ENCODE results near the gene RBMS3. TPM values are rescaled to one million over a fixed set of nuclear protein-coding genes. Genes with fewer than 3 reads are reported as not detected.

RBMS3 gene
- total and polyA plus RNA-seq, 2 of the 13 experiments (the other 11 are each of a cell fraction or from before 2014, with no cell fraction given), result not detected

DNA sequence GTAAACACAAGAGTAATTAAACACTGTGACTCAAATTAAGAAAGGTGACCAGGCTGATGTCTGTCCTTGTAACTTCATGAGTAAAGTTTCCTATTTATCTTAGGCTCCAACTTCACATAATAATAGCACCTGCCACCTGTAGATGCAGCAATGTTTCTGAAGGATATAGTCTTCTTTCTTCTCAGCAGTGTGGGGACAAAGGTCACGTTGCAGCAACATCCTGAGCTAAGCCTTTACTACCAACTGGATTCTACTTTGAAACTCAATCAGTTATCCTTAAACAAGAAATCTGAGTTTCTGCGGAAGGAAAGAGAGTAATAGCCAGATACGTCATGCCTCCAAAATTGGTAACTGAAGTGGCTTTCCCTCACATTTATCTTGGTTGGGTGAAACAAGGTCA is 253.1 kb downstream of the RBMS3 start:
- WGBS (ENCODE audit: low lambda C conversion rate), result 55% methylated on average over 3 of the region's 3 CpGs
- Histone ChIP-seq H3K27ac (ENCODE audit: extremely low read length, insufficient read depth, low read length) (no peak overlapping the region), H2AFZ (ENCODE audit: low read length) (no peak overlapping the region), H3K79me2 (ENCODE audit: insufficient read depth, low read length) (no peaks in the 10 kb centered on the region), H3K27me3 (ENCODE audit: control insufficient read depth in 1 of 2, insufficient read depth in 2 of 2, low read length in 2 of 2) (no peaks in the 10 kb centered on the region; a peak in 1 of 5 replicates), H3K9ac (ENCODE audit: insufficient read depth, low read depth, low read length) (no peak overlapping the region), H3K36me3 (replicated peaks in 1 of 2; ENCODE audit: control insufficient read depth in 1 of 2, insufficient read depth in 2 of 2, low read length in 2 of 2) (no peaks in the 10 kb centered on the region), H3K4me1 (ENCODE audit: insufficient read depth, low read length) (no peaks in the 10 kb centered on the region), H4K20me1 (ENCODE audit: insufficient read depth, low read length) (no peaks in the 10 kb centered on the region), H3K4me2 (ENCODE audit: low read depth, low read length) (no peak overlapping the region), H3K4me3 (replicated peaks in 1 of 3; ENCODE audit: insufficient read depth in 1 of 3, low read depth in 2 of 3, low read length in 3 of 3) (no peak overlapping the region), H3K9me3 (ENCODE audit: low read length) (no peaks in the 10 kb centered on the region)
- in situ Hi-C loops (cut with HindIII; ENCODE audit: extremely low pct_ligation_motif_present, low pct_unique_long_range_greater_than_20kb) (no loop called here), intact Hi-C loops (cut with micrococcal nuclease; ENCODE audit: unreplicated experiment) (no loop called here)
- DNase-seq (ENCODE audit: low spot score), result no peak
- ChIA-PET POLR2A (no interaction called here), CTCF (ENCODE audit: low intra/inter-chr PET ratio, low total read pairs) (no interaction called here)
- TF ChIP-seq ZNF432 (CRISPR knock-in tag; IDR thresholded peaks at IDR 0.05; ENCODE audit: borderline replicate concordance), result no peak
- no peak for TF ChIP-seq RXRA (CRISPR knock-in tag; IDR thresholded peaks at IDR 0.05)
- ATAC-seq, result no peak
- FAIRE-seq, result no peak
- no TSS peak for BruUV-seq (replicated peaks)

DNA sequence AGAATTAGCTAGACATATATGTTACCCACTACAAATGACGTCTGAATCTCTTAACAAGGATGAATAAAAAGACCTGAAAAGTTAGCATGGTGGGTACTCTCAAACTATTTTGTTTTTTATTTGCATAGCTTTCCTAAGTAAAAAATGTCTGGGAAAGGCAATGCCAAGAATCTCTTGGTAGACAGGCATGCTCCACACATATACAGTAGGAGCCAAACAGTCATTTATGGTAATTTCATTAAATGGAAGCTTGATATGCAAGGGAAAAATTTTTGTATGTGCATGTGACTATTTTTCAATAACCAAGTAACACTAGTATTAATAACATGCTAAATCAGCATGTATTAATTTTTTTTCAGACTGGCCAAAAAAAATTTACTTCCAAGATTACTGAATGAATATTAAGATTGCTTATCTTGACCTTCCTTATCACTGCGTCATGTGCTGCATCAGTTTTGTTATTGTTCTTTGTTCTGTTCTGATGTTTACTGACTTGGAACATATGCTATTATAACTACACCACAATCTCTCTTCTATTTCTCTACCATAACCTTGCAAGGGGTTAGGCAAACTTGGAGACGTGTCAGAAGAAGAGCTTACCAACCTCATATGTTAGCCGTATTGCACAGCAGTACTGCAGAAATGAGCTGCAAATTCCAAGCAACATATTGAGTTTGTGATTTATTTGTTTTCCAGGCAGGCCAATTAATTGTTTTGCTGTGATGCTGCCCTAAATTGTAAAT is 255.3 kb downstream of the RBMS3 start:
- no TSS peak for BruUV-seq (replicated peaks)
- H3K4me2 ChIP-seq (ENCODE audit: low read depth, low read length), result no peak overlapping the region
- no peak overlapping the region for H3K9ac ChIP-seq (ENCODE audit: insufficient read depth, low read depth, low read length)
- H3K4me1 ChIP-seq (ENCODE audit: insufficient read depth, low read length), result no peaks in the 10 kb centered on the region
- no peaks in the 10 kb centered on the region for H4K20me1 ChIP-seq (ENCODE audit: insufficient read depth, low read length)
- FAIRE-seq (no peak), ATAC-seq (no peak), DNase-seq (ENCODE audit: low spot score) (no peak)
- CTCF ChIA-PET (ENCODE audit: low intra/inter-chr PET ratio, low total read pairs), result no interaction called here
- no peak overlapping the region for H3K4me3 ChIP-seq (replicated peaks in 1 of 3; ENCODE audit: insufficient read depth in 1 of 3, low read depth in 2 of 3, low read length in 3 of 3)
- 33% methylated on average over 4 of the region's 4 CpGs for whole genome bisulfite sequencing (ENCODE audit: low lambda C conversion rate)
- no peak overlapping the region for H2AFZ ChIP-seq (ENCODE audit: low read length)
- H3K27me3 ChIP-seq (ENCODE audit: control insufficient read depth in 1 of 2, insufficient read depth in 2 of 2, low read length in 2 of 2), result no peaks in the 10 kb centered on the region; a peak in 1 of 5 replicates
- no peak overlapping the region for H3K27ac ChIP-seq (ENCODE audit: extremely low read length, insufficient read depth, low read length)
- no peaks in the 10 kb centered on the region for H3K79me2 ChIP-seq (ENCODE audit: insufficient read depth, low read length)
- no peaks in the 10 kb centered on the region for H3K9me3 ChIP-seq (ENCODE audit: low read length)
- POLR2A ChIA-PET, result no interaction called here
- H3K36me3 ChIP-seq (replicated peaks in 1 of 2; ENCODE audit: control insufficient read depth in 1 of 2, insufficient read depth in 2 of 2, low read length in 2 of 2), result no peaks in the 10 kb centered on the region
- intact Hi-C loops (cut with micrococcal nuclease; ENCODE audit: unreplicated experiment), result no loop called here
- in situ Hi-C loops (cut with HindIII; ENCODE audit: extremely low pct_ligation_motif_present, low pct_unique_long_range_greater_than_20kb), result no loop called here
- TF ChIP-seq ZSCAN30 (CRISPR knock-in tag; IDR thresholded peaks at IDR 0.05) (no peak), ZNF12 (CRISPR knock-in tag; IDR thresholded peaks at IDR 0.05) (no peak), ZNF24 (IDR thresholded peaks at IDR 0.05) (no peak), HNRNPL (IDR thresholded peaks at IDR 0.05; ENCODE audit: low read depth, low read length) (no peak), ZNF558 (CRISPR knock-in tag; IDR thresholded peaks at IDR 0.05; ENCODE audit: borderline replicate concordance) (no peak), KDM6A (CRISPR knock-in tag; IDR thresholded peaks at IDR 0.05; ENCODE audit: low read depth) (no peak), TAF1 (CRISPR knock-in tag; IDR thresholded peaks at IDR 0.05) (no peak)
- TF ChIP-seq, protein P1, sequence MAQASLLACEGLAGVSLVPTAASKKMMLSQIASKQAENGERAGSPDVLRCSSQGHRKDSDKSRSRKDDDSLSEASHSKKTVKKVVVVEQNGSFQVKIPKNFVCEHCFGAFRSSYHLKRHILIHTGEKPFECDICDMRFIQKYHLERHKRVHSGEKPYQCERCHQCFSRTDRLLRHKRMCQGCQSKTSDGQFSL (CRISPR knock-in tag; IDR thresholded peaks at IDR 0.05), result no peak
- TF ChIP-seq, protein P2, sequence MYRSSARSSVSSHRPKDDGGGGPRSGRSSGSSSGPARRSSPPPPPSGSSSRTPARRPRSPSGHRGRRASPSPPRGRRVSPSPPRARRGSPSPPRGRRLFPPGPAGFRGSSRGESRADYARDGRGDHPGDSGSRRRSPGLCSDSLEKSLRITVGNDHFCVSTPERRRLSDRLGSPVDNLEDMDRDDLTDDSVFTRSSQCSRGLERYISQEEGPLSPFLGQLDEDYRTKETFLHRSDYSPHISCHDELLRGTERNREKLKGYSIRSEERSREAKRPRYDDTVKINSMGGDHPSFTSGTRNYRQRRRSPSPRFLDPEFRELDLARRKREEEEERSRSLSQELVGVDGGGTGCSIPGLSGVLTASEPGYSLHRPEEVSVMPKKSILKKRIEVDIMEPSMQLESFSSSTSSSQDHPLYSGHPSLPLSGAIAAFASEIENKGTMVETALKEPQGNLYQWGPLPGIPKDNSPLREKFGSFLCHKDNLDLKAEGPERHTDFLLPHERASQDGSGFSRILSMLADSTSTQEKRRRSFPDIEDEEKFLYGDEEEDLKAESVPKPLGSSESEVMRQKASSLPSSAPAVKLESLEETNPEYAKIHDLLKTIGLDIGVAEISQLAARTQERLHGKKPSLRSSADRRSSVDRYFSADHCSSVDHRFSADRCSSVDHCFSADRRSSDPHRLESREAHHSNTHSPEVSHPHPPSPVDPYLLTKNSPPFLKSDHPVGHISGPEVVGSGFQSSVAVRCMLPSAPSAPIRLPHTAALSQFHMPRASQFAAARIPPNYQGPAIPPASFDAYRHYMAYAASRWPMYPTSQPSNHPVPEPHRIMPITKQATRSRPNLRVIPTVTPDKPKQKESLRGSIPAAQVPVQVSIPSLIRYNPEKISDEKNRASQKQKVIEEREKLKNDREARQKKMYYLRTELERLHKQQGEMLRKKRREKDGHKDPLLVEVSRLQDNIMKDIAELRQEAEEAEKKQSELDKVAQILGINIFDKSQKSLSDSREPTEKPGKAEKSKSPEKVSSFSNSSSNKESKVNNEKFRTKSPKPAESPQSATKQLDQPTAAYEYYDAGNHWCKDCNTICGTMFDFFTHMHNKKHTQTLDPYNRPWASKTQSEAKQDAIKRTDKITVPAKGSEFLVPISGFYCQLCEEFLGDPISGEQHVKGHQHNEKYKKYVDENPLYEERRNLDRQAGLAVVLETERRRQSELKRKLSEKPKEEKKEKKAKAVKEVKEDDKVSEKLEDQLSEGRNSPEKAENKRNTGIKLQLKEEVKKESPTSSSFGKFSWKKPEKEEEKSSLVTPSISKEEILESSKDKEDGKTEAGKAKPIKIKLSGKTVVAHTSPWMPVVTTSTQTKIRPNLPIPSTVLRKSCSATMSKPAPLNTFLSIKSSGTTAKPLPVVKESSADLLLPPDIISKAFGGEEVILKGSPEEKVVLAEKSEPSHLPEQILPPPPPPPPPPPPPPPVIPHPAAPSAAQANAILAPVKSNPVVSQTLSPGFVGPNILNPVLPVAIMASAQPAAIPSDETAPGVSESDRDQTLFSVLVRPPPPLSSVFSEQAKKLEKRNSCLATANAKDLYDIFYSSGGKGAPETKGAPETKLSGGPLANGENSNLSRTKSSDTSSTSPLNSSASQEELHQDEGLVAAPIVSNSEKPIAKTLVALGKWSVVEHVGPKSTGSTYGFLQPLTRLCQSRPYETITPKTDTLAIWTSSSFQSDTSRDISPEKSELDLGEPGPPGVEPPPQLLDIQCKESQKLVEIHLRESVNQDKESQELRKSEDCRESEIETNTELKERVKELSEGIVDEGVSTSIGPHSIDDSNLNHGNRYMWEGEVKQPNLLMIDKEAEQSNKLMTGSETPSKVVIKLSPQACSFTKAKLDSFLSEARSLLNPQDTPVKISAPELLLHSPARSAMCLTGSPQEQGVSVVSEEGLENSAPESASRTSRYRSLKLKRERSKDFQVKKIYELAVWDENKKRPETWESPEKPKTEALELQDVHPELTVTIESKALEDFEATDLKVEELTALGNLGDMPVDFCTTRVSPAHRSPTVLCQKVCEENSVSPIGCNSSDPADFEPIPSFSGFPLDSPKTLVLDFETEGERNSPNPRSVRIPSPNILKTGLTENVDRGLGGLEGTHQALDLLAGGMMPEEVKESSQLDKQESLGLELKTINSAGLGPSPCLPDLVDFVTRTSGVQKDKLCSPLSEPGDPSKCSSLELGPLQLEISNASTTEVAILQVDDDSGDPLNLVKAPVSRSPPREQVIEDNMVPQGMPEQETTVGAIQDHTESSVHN (CRISPR knock-in tag; IDR thresholded peaks at IDR 0.05), result no peak
